ENCODE measurements around the gene BNIP1.
"Not testable (repeated sequence)": the region's sequence is repeated elsewhere in the genome, so short reads cannot be mapped to it uniquely, and the experiment has no call there.

Gene BNIP1

DNA sequence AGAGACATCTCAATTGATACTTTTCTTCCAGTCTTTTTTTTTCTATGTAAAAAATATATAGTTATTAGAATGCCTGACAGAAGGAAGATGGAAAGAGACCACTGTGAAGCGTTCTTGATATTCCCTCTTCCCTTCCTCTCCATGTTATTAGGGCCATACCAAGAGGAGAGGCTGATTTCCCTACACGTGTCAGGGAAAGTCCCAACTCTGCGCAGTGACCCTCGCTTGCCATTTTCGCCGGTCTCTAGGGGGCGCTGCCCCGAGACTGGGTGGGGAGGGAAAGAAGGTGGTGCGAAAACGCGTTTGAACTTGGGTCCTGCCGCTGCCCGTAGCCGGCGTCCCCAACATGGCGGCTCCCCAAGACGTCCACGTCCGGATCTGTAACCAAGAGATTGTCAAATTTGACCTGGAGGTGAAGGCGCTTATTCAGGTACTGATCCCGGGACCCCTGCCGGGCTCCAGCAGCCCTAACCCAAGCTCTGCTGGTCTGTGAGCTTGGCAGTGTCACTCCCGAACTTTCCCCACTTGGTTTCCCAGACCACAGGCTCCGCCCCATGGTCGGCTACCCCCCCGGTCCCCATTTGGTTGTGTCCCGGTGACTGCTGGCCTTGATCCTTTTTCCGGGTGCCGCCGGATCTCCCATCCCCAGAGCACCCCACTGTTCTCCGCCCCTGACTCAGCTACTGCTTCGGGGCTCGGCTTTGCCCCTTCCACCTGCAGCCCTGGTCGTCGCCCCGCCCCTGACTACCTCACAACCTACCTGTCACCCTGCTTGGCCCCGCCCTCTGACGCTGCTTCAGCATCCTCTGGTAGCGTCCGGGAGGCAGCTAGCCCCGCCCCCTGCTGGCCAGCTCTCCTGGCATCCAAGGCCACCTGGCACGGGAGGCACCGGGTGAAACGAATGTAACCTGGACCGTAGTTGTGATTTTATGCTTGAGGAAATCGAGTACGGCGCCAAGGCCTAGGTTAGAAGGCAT lies at the start of gene BNIP1:
Gene BNIP1 (plus strand): TSS at position 332 of the 977 bp plus-strand sequence. CDS start 15 bp downstream, at position 347.
- DNase-seq (ENCODE audit: low read depth in 2 of 3, low spot score in 2 of 3) = peak; percentile 85 to 97 (median 96)

- DNase-seq (ENCODE audit: low read depth in 2 of 3, low spot score in 2 of 3) = no peak
Observed at GRCh38 chr5:173098787-173099186, 45.5 kb upstream of the BNIP1 start.

DNA sequence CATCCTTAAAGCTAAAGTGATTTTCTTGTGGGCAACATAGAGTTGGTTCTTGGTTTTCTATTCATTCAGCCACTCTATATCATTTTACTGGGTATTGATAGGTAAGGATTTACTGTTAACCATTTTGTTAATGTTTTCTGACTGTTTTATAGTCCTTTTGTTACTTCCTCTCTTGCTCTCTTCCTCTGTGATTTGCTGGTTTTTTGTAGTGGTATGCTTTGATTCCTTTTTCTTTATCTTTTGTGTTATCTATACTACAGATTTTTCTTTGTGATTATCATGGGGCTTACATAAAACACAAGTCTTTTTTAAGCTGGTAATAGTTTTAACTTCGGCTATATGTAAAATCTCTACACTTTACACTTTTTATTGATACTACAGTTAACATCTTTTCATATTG lies 44.9 kb upstream of the BNIP1 start:
- DNase-seq (ENCODE audit: low read depth in 2 of 3, low spot score in 2 of 3) = no peak

DNA sequence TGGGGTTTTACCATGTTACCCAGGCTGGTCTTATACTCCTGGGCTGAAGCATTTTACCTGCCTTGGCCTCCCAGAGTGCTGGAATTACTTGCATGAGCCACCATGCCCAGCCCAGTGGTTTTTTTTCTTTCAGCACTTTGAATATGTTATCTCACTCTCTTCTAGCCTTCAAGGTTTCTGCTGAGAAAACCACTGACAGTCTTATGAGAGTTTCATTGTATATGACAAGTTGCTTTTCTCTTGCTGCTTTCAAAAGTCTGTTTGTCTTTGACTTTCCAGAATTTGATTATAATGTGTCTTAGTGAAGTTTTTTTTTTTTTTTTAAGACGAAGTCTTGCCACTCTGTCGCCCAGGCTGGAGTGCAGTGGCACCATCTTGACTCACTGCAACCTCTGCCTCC lies 43.1 kb upstream of the BNIP1 start:
- DNase-seq (ENCODE audit: low read depth in 2 of 3, low spot score in 2 of 3) = no peak

DNA sequence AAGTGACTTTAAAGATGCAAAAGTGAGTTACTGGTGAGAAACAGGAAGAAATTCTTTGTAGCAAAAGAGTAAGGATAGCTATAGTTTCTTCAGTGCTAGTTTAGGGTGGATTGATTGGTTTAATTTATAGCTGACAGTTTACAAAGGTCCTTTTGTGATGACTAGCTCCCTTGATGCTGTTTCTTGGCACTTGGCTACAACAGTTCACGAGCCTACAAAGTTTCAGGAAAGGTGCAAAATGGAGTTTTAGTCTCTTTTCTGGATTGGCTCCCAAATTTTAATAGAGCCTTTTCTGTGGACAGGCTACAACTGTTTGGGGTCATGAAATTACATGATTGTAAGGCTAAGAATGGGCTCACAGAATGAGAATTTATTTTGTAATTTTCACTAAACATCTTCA lies 40.9 kb upstream of the BNIP1 start:
- DNase-seq (ENCODE audit: low read depth in 2 of 3, low spot score in 2 of 3) = no peak

DNA sequence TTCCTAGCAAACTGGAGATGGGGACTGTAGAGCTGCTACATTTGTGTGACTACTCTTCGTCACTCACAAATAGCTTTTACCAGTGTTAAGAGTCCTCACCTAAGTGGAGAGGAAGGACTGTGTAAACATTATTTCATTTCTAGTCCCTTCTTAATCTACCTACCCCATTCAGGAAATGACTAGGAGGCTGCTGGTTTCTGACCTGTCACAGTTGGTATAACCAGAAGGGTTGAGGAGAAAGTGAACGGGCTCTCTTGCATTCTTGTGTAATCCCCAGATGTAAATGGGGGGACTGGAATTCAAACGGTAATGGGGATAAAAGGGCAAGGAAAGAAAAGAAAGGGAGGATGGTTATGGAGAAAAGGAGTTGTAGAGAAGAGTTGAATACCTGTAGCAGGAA lies 35.4 kb upstream of the BNIP1 start:
- DNase-seq (ENCODE audit: low read depth in 2 of 3, low spot score in 2 of 3) = no peak

DNA sequence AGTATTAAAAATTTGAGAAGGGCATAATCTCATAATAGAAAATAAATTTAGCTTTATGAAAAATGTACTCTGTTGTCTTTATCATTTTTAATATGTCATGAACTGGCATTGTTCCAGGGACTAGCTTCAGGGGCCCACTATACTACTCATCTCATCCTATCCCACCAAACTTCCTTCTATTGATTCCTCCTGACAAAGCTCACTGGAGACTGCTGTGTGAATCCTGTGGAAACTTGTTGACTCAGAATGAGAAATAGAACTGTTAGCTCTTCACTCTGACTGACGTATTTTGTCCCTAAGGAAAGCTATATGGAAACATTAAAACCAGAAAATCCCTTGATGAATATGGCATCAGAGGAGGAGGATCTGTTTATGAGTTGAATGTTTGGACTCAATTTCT lies 29.8 kb upstream of the BNIP1 start:
- DNase-seq (ENCODE audit: low read depth in 2 of 3, low spot score in 2 of 3) = no peak

GRCh38 chr5:173119719-173120118 lies 24.6 kb upstream of the BNIP1 start:
- no peak for DNase-seq (ENCODE audit: low read depth in 2 of 3, low spot score in 2 of 3)

- DNase-seq (ENCODE audit: low read depth in 2 of 3, low spot score in 2 of 3) = no peak
Observed at GRCh38 chr5:173123416-173123815, 20.9 kb upstream of the BNIP1 start.

GRCh38 chr5:173132166-173132565 lies 12.2 kb upstream of the BNIP1 start:
- not testable (repeated sequence) for DNase-seq (ENCODE audit: low read depth in 2 of 3, low spot score in 2 of 3)

GRCh38 chr5:173138707-173139106 lies 5.6 kb upstream of the BNIP1 start:
- no peak for DNase-seq (ENCODE audit: low read depth in 2 of 3, low spot score in 2 of 3)

- no peak for DNase-seq (ENCODE audit: low read depth in 2 of 3, low spot score in 2 of 3)
Observed at GRCh38 chr5:173139631-173140030, 4.7 kb upstream of the BNIP1 start.

DNA sequence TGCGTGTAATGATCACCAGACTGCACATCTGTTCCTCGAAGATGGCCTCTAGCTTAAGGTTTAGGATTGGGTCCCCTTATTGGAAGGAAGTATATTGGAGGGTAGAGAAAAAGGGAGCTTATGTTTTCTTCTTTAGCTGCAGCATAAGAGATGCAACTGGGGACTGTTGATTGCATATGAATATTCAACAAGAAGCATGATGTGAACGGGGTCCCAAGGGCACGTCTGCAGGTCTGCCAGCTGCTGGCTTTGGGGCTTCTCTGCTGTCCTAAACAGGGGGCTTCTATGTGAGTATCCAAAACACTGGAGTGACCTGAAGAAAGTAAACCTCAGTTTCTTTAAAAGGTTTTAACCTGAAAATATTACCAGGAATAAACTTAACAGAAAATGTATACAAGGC lies 3.6 kb upstream of the BNIP1 start:
- no peak for DNase-seq (ENCODE audit: low read depth in 2 of 3, low spot score in 2 of 3)

DNA sequence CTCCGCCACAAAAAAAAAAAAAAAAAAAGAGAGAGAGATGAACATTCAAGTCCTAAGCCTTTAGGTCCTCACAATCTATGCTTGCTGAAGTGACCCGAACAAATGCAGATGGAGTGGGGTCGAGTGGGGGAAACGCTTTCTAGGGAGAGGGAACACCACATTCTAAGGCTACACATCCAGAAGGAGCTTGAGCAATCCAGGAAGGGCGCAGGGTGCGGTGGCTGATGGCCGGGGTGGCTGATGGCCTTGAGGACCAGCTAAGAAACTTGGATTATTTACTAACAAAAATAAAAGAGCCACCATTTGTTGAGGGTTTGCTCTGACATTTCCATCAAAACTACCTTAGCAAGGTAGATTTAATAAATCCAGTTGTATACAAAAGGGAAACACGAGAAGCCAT lies 764 bp upstream of the BNIP1 start:
- DNase-seq (ENCODE audit: low read depth in 2 of 3, low spot score in 2 of 3) = no peak

DNA sequence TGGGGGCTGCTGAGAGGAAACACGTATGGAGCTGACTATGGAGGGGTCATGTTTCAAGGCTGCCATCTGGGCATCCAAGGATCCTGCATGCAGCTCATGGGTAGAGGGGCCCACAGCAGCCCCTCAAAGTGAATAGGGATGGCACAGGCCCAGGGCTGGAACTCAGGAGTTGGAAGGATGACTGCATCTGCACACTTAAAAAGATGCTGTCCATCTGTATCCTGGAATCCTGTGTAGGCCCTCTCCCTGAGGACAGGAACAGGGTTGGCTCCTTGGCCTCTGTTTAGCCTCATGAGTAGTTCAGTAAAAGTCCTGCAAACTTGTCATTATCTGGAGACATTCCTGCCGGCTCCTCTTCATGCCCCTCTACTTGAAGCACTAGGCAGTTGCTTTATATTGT lies 4.0 kb downstream of the BNIP1 start:
- no peak for DNase-seq (ENCODE audit: low read depth in 2 of 3, low spot score in 2 of 3)

- DNase-seq (ENCODE audit: low read depth in 2 of 3, low spot score in 2 of 3) = no peak
Observed at GRCh38 chr5:173152547-173152946, 8.2 kb downstream of the BNIP1 start.

GRCh38 chr5:173153842-173154241 lies 9.5 kb downstream of the BNIP1 start:
- DNase-seq (ENCODE audit: low read depth in 2 of 3, low spot score in 2 of 3) = no peak

GRCh38 chr5:173154619-173155018 lies 10.3 kb downstream of the BNIP1 start:
- DNase-seq (ENCODE audit: low read depth in 2 of 3, low spot score in 2 of 3) = not testable (repeated sequence)

DNA sequence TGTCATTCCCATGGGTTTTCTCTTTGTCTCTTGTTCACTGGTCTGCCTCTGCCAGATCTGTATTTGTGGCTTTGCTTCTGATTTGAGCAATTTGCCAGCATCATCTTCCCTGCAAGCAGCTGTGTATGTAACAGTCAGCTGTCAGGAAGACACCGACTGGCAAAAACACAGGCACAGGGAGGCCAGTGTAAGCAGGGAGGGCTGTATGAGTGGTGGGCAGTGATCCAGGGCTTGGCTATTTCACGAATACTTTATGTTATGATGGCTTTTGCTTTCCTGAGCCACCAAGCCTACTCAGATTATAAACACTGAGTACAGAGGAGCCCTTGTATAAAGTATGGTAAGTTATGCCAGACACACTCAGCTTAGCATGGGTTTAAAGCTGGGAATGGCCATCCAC lies 11.6 kb downstream of the BNIP1 start:
- DNase-seq (ENCODE audit: low read depth in 2 of 3, low spot score in 2 of 3) = no peak

GRCh38 chr5:173158366-173158765 lies 14.0 kb downstream of the BNIP1 start:
- DNase-seq (ENCODE audit: low read depth in 2 of 3, low spot score in 2 of 3) = no peak

DNA sequence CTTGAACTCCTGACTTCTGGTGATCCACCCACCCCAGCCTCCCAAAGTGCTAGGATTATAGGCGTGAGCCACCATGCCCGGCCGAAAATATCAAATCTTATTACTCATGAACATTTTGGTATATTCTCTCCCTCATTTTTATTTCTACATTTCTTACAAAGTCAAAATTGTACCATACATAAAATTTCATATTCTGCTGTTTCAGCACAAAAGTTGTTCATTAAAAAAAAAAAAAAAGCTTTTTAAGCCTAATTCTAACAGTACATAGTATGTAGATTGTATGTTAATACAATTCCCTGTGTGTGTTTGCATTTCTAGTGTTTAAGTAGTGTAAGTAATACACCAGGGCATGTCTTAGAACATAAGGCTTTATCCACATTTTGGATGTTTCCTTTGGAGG lies 14.9 kb downstream of the BNIP1 start:
- no peak for DNase-seq (ENCODE audit: low read depth in 2 of 3, low spot score in 2 of 3)

DNA sequence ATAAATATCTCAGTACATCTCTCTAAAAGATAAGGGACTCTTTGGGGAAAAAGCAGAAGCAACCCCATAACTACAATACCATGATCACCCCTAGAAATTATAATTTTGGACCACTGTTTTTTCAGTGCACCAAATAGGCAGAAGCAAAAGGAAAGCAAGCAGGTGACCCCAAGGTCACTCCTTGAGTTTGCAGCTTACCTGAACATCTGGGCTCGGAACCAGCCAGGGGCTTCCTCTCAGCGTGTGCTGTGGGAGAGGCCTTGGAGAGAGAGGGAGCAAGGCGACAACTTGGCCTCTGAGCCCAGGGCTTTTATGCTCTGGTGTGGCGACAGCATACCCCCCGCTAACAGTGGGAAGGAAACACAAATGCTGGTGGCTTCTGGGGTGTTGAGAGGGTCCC lies 16.8 kb downstream of the BNIP1 start:
- DNase-seq (ENCODE audit: low read depth in 2 of 3, low spot score in 2 of 3) = no peak

DNA sequence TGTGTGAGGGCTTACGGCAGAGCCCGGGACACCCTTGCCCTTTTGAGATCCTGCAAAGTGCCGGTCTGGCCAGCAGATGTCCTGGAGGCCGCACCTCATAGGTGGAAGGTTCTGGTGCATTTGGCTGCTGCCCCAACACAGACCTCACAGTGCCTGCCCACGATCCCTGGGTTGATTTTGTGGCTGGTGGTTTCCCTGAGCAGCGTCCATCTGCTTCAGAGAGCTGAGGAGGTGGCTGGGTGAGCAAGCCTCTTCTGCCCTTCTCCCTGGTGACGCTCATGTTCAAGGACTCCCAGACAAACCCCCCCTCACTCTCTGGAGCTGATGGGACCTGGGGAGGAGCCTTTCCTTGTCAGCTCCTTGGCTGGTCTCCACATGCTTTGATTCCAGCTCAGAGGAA lies 18.9 kb downstream of the BNIP1 start:
- DNase-seq (ENCODE audit: low read depth in 2 of 3, low spot score in 2 of 3) = no peak

Measured in activated CD8-positive, alpha-beta memory T cell treated with anti-CD3 and anti-CD28 coated beads for 48 hours (primary cell).